ENCODE measurements around the gene CLDN25. TPM values are rescaled to one million over a fixed set of nuclear protein-coding genes. Genes with fewer than 3 reads are reported as not detected.

The CLDN25 gene
- not detected in 2 replicates for total RNA-seq

GRCh38 chr11:113779496-113779895, at the start of gene CLDN25:
CLDN25 (plus strand) TSS chr11:113779796; CDS start chr11:113779796, 0 bp downstream.
- TF ChIP-seq CTCF (IDR thresholded peaks at IDR 0.05; ENCODE audit: insufficient read depth, low read length, severe bottlenecking): no peak
- FAIRE-seq: no peak
- Histone ChIP-seq H3K36me3 (ENCODE audit: control insufficient read depth, insufficient read depth, low read length) (no peaks in the 10 kb centered on the region), H3K4me3 (ENCODE audit: low read depth, low read length) (no peak within 1 kb of the TSS), H3K27me3 (ENCODE audit: control insufficient read depth, insufficient read depth, low read length) (no peaks in the 10 kb centered on the region)
- DNase-seq (ENCODE audit: low read depth): no peak

- Histone ChIP-seq H3K27me3 (ENCODE audit: control insufficient read depth, insufficient read depth, low read length) (no peaks in the 10 kb centered on the region), H3K4me3 (ENCODE audit: low read depth, low read length) (no peak overlapping the region), H3K36me3 (ENCODE audit: control insufficient read depth, insufficient read depth, low read length) (no peaks in the 10 kb centered on the region)
- no peak for FAIRE-seq
- peak; percentile 78 for TF ChIP-seq CTCF (IDR thresholded peaks at IDR 0.05; ENCODE audit: insufficient read depth, low read length, severe bottlenecking)
- peak; percentile 67 for DNase-seq (ENCODE audit: low read depth)
These were observed 48.5 kb upstream of the CLDN25 start for GRCh38 chr11:113730887-113731726.

GRCh38 chr11:113732092-113732491, 47.5 kb upstream of the CLDN25 start:
- FAIRE-seq: no peak
- DNase-seq (ENCODE audit: low read depth): no peak
- Histone ChIP-seq H3K27me3 (ENCODE audit: control insufficient read depth, insufficient read depth, low read length) (no peaks in the 10 kb centered on the region), H3K4me3 (ENCODE audit: low read depth, low read length) (no peak overlapping the region), H3K36me3 (ENCODE audit: control insufficient read depth, insufficient read depth, low read length) (no peaks in the 10 kb centered on the region)
- no peak for TF ChIP-seq CTCF (IDR thresholded peaks at IDR 0.05; ENCODE audit: insufficient read depth, low read length, severe bottlenecking)

GRCh38 chr11:113736323-113736722, 43.3 kb upstream of the CLDN25 start:
- H3K36me3 ChIP-seq (ENCODE audit: control insufficient read depth, insufficient read depth, low read length): peaks cover 6% of the 10 kb centered on the region
- FAIRE-seq (no peak), DNase-seq (ENCODE audit: low read depth) (no peak)
- no peak for TF ChIP-seq CTCF (IDR thresholded peaks at IDR 0.05; ENCODE audit: insufficient read depth, low read length, severe bottlenecking)
- no peaks in the 10 kb centered on the region for H3K27me3 ChIP-seq (ENCODE audit: control insufficient read depth, insufficient read depth, low read length)
- H3K4me3 ChIP-seq (ENCODE audit: low read depth, low read length): no peak overlapping the region

- no peak for TF ChIP-seq CTCF (IDR thresholded peaks at IDR 0.05; ENCODE audit: insufficient read depth, low read length, severe bottlenecking)
- H3K27me3 ChIP-seq (ENCODE audit: control insufficient read depth, insufficient read depth, low read length): no peaks in the 10 kb centered on the region
- H3K36me3 ChIP-seq (ENCODE audit: control insufficient read depth, insufficient read depth, low read length): no peaks in the 10 kb centered on the region
- no peak for FAIRE-seq
- no peak for DNase-seq (ENCODE audit: low read depth)
- no peak overlapping the region for H3K4me3 ChIP-seq (ENCODE audit: low read depth, low read length)
These were observed 26.7 kb upstream of the CLDN25 start for GRCh38 chr11:113752932-113753331.
